ENCODE results near the gene ARHGAP24. TPM values are rescaled to one million over a fixed set of nuclear protein-coding genes. Genes with fewer than 3 reads are reported as not detected.
"Not testable (repeated sequence)": the region's sequence is repeated elsewhere in the genome, so short reads cannot be mapped to it uniquely, and the experiment has no call there.

Gene ARHGAP24
- polyA plus RNA-seq, 1 donor = 110 TPM

DNA sequence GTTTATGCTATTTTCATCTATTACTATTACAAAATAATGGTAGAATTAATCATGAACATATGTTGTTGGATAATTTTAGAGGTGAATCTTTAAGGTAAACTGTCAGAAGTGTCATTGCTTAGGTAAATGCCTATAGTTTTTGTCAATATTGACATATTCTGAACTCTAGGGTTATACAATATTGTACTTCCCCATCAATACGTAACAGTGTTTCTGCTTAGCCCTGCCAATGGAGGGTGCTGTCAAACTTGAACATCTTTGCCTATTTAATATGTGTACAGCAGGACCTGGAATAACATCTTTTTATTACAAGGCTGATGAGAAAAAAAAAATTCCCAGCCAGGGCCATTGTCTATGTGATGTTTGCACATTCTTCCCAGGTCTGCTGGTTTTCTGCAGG, 40.8 kb downstream of the ARHGAP24 start:
- no peak for DNase-seq

DNA sequence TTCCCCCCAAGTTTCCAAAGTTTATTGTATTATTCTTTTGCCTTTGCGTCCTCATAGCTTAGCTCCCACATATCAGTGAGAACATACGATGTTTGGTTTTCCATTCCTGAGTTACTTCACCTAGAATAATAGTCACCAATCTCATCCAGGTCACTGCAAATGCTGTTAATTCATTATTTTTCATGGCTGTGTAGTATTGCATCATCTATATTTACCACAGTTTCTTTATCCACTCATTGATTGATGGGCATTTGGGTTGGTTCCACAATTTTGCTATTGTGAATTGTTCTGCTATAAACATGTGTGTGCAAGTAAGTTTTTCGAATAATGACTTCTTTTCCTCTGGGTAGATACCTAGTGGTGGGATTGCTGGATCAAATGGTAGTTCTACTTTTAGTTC, 43.6 kb downstream of the ARHGAP24 start:
- not testable (repeated sequence) for DNase-seq

DNA sequence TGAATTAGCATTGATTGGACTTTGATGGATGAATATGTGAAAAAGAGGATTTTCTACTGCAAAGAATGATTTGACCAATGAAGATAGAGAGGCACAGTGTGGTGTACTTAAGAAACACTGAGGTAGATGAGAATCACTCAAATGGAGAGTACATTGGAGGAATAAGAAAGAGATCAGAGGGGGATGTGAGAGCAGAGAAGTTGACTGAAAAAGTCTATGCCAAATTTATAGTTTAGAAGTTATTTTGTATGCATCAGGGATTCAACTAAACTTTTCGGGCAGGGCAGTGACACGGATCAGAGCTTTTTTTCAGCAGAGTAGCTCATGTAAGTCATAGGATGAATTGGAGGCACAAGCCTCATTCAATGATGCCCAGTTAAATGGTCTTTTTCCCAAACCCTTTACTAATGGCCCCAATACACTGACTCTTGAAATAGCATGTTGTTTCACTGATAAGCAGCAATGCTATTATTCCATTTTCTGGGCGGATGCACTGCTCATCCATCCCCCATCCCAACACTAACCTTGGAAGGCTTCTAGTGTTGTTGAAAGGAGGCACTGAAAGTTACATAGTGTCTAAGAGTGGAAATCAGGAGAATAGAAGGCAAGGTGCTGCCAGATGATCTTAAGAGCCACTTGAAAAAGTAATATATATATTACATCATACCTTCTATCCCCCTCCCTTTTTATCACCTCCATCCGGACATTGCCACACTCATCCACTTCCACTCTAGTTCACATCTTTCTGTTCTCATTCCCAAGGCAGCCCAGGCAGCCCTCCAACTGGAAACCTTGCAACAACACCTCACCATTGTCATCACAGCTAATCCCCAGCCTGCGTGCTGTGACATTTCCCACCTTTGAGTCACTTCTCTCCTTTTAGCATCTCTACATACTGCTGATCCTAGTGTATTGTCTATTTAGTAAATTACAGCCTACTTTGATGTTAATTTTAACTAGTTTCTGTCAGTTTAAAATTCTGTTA, 46.1 kb downstream of the ARHGAP24 start:
- DNase-seq = no peak

DNA sequence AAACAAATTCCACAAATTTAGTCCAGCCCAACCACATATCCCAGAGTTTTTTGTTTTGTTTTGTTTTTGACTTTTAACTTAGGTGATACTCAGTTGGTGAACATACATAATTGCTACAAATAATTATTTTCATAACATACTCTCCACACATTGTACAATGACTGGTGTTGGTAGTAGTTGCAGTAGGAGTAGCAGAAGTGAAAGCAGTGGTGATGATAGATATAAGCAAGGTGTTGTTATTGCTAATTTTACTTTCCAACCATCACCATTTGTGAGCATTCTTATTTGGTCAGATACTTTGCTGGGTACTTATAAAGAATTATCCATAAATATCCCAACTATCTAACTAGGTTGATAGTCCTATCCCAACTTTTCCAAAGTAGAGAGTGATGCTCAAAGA, 47.3 kb downstream of the ARHGAP24 start:
- no peak for DNase-seq

DNA sequence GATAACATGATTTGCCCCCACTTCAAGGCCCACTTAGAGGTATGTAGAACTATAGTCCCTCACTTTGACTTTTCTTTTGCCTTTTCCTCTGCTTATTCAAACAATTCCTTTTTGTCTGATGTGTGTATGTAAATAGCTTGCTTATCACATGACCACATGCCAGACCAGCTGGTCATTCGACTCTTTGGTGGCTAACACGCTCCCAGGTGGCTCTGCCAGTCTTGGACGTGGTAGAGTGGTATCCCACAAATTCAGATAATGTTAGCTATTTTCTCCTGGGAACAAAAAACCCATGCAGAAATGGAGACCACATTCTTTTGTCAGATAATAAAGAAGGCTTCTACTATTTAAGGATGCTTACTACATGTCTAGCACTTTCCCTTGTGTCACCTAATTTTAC, 47.9 kb downstream of the ARHGAP24 start:
- no peak for DNase-seq

DNA sequence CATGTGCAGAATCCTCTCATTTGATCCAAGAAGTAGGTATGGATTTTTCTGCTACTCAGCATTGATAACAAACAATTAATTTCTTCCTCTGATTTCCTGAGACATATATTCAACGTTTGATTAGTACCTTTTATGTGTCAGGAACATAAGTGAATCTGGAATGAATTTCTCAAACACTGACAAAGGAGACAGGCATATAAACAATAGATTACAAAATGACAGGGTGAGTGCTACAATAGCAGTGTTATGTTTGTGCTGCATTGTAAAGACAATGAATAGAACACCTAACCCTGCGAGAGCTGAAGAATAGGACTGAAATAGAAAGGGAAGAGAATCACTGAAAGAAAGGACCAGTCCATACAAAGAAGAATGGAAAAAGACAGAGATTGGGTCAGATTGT, 52.9 kb downstream of the ARHGAP24 start:
- no peak for DNase-seq

DNA sequence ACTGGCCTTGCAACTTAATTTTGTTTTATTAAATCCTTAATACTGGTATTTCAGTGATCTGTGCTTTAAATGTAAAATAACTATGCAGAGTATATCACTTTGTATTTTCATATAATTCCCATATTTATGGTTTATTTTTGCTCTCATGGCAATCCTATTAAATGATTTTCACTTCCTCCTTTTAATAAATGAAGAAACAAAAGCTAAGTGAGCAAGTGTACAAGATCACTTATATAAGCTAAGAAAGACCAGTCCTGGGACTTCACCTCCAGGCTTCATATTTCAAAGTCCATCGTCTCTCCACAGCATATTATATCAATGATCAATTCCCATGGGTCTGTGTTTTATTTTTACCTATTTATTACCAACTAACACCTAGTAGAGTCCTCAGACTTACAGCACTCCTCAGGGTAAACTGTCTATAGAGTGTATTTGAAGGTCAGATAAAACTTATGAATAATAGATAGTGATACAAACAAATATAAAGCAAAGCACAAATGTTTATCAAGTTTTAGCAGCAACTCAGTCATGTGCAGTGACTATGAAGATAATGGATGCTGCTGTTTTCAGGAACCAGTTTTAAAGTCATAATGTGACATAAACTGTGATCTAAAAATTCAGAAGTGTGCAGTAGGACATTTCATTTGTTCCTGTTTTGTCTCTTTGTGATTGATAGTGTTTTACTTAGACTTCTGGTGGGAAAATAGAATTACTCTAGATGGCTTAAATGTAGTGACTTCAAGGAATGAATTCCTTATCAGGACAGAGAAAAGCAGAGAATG, 56.8 kb downstream of the ARHGAP24 start:
- DNase-seq = no peak

DNA sequence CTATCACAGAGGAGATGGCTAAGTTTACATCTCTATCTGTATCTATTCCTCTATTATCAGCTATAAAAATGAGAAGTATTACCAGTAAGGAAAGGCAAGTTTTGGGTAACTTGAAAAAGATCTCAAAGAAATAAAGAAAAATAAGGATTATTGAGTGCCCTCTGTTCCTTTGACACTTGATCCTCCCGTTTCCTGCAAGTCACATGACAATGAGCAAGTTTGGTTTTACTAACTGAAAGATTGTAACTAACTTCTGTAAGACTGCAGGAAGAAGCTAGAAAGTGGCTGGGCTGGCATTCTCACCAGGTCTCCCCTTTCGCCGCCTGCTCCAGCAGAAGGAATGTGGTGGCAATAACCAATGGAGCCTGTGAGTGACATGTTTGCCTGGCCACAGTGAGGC, 59.2 kb downstream of the ARHGAP24 start:
- no peak for DNase-seq

DNA sequence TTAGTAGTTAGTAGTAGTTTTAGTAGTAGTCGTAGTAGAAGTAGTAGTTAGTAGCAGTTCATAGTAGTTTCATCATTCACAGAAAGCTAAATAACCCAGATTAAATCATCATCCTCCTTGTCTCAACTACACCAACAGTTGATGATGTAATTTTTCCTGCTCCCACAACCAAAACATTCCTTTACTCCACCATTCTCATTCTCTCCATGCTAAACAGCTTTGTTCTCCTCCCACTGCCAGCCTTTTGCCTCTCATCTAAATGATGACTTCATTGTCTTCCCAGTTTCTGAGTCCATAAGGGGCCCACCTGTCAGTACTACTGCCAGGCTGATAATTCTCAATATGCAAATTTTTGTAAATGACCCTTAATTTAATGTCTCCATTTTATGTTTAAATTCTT, 68.9 kb downstream of the ARHGAP24 start:
- no peak for DNase-seq

DNA sequence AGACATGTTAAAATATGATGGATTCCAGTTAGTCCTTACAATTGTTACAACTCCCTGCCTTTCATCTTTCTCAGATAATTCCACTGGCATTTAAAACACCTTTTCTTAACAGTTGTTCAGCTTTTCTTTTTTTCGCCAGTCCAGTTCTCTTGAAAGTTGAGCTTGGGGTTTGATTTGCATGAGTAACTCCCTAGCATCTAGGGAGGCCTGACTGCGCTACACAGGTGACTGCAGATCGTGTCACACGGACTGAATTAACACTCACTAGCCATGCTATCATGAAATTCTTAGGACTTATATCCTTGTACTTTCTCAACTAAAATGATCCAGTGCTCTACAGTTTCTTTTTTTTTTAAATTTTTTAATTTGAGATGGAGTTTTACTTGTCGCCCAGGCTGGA, 69.8 kb downstream of the ARHGAP24 start:
- peak; percentile 27 for DNase-seq

DNA sequence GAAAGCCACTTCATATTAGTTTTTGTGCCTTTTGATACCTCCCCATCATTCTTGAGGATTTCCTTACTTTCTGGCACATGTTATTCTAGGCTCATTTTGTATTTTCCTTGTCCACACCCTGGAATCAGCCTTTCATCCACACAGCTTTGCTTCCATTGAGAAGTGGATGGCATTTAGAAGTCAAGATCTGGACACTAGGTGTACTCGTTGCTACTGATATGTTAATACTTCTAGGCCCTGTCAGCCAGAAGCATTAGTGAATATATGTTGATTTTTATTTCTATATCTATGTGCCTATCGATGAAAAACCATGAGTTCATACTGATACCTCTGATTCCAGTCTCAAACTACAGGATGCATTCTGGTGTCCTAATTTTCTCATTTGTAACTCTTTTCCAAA, 73.2 kb downstream of the ARHGAP24 start:
- no peak for DNase-seq

DNA sequence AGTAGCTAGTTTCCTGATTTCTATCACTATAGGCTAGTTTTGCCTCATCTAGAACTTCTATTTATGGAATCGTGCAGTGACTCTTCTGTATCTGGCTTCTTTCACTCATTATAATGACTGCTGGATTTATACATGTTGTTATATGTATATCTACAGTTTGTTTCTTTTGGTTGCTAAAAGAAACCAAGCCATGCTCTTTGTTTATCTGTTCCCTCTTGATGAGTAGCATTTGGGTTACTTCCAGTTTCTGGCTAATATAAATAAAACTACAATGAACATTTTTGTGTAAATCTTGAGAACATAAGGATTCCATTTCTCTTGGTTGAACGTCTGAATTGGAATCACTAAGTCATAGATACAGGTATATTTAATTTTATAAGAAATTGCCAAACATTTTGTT, 73.9 kb downstream of the ARHGAP24 start:
- no peak for DNase-seq

DNA sequence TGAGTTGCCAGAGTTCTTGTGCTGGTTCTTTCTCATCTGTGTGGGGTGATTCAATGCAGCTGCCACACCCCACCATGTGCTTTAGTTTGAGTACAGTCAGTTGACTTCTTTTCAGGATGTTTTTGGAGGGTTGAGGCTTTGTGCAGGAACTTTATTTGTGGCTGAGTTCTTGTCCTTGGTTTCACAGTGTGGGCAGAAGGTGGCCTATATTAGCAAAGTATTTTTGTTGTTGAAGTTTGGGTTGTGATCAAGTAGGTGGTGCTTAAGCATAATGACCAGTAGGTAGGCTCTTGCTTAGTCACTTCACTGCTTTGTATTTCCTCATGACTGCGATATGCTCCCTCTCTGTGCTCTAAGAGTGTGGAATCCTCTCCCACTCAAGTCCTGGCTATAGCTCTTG, 80.3 kb downstream of the ARHGAP24 start:
- no peak for DNase-seq

DNA sequence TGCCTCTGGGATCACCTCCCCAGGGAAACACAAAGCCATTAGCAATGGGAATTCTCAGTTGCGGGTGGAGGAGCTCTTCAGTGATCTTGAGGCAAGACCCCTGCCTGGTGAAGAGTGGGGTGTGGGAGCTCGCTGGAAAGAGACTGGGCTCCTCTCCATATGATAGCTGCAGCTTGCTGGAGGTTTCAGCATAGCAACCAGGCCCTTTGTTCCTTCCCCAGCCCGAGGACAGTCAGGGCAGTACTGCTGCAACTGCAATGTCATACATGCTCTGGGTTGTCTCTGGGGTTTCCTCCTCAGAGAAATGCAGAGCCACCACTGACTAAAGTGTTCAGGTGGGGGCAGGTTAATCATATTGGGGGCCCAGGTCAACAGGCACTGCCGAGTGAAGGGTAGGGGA, 81.3 kb downstream of the ARHGAP24 start:
- DNase-seq = no peak

DNA sequence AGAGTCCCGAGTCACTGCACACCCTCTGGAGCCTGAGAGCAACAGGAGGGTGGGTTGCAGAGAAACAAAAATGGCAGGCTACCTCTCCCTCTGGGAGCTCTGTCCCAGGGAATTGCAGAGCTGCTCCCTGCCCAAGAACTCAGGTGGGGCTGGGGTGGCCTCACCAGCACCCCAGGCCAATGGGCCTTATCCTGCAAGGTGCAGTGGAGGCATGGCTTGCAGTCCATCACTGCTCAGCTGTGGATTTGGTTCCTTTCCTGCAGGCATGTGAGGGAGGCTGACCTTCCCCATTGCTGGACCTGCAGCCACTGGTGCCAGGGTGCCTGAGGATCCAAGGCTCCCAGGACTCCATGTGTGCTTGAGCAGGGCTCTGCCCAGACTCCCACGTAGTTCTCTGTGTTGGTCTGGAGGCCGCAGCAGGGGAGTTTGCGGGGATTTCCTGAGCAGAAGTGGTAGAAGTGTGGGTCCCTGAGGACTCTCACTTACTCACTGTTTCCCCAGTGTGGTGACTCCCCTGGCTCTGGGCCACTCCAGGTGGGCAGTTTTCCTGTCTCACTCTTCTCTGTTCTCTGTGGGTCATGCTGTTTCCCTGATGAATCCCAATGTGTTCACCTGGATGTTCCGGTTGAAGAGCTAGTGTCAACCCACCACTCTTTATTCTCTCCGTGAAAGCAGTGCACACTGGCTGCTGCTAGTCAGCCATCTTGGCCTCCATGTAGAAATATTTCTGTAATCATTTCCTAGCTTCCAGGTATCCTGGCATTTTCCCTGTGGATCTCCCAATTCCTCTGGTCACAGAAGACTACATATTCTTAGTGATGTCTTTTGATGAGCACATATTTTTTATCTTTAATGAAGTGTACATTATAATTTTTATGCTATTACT, 82.3 kb downstream of the ARHGAP24 start:
- no peak for DNase-seq

DNA sequence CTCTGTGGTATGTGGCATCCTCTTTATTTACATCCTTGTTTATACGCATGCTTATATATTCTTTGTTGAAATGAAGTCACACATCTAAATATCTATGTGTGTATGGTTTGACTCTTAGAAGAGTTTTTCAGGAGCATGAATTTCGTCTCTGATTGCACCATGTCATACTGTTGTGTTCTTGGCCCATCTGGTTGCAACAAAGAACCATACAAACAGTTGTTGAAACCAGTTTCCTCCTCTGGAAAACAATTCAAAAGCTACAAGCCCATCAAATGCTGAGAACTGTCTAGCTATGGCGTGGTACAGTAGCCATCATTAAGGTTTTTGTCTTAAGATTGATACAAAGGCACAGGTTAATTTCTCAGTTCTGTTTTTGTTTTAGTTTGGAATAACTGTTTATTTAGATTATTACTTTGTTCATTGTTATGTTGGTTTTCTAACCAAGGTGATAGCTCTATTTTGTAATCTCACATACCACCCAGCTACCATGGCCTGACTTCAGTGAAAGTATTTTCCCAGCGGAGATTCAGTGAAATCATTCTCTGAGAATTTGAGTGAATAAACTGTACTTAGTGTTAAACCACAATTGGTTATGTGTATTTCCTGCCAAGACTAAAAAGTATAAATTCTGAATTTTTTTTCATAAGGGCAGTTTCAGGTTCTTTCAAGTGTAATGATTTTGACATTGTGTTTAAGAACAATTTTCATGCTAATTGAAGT, 91.0 kb downstream of the ARHGAP24 start:
- no peak for DNase-seq

DNA sequence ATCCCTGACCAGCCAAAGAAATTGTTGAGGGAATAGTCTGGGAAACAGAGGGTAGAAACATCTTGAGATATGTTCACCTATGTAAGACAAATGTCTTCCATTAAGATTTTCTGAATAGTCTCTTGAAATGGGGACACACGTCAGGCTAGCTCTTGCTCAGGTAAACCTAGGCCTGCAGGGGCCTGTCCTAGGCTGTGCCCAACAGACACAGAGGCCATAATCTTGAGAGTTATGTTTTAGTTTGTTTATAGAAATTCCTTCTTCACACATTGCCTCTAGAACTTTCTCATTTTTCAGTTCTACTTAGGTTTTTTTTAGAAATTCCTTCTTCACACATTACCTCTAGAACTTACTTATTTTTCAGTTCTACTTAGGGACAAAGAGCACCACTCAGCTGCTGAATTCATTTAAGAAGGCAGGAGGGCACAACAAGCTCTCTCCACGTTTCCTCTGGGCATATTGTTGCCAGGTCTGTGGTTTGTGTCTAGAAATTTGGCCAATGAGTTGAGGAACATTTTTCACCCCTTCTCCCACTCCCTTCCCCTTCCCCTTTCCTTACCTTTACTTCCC, 94.9 kb downstream of the ARHGAP24 start:
- DNase-seq = no peak

DNA sequence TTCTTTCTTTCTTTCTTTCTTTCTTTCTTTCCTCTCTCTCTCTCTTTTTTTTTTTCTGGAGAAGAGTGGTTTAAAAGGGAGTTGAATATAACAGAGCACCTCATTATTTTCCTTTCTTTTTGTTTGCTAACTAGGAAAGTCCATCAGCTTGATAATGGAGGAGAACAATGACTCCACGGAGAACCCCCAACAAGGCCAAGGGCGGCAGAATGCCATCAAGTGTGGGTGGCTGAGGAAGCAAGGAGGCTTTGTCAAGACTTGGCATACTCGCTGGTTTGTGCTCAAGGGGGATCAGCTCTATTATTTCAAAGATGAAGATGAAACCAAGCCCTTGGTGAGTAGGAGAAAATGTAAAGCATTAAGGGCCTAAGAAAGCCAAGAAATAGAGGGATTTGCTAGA, 95.4 kb downstream of the ARHGAP24 start:
- no peak for DNase-seq

DNA sequence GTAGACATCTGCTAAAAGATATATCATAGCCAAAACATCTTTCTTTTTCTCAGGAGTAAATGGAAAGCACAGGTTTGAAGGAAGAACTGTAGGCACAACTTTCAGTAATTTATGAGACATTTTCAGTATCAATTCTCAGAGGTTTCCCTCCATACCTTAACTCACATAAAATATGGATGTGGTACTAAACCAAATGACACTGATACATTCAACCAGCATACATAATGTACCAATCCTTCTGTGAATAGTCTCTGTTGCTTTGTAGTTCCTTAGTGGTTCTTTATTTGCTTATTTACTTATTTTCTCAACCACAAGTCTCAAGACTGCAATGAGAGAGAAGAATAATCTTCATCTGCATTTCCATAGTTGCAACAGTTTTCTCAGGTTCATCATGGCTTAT, 96.1 kb downstream of the ARHGAP24 start:
- DNase-seq = no peak

DNA sequence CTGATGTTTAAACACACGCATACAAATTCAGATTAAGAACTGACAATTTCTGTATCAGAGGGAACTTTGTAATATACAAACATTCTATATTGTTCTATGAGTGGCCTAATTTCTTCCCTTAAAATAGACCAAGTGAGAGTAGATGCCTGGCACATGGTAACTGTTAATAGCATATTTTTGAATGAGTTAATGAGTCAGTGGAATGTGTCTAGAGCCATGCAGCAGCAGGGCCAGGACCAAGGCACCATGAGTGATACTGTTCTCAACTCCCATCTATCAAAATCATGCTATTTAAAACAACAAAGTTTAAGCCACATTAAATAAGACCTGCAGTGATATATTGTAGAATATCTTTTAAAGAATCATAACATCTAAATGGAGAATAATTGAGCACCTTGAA, 98.3 kb downstream of the ARHGAP24 start:
- no peak for DNase-seq

DNA sequence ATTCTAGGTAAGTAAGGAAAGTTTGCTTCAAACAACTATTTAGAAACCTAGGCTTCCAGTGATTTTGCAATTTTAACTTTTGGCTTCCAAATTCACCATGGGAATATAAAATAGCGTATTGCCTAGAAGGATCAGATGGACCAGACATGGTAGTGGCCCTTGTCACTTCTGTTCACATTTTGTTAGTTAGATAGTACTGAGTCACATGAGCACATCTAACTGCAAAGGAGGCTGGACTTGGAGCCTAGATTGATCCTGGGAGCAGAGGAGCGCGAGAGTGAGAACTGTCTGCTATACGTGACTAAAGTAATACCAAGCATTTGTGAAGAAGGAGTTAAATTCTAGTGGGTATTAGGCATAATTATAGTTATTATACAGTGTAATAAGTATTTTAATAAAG, 102.4 kb downstream of the ARHGAP24 start:
- DNase-seq = no peak
